Frontal cortex (tissue), 4 donors: ENCODE results near the gene SPIC. TPM values are rescaled to one million over a fixed set of nuclear protein-coding genes. Genes with fewer than 3 reads are reported as not detected.

Experiments
- DNase-seq, 2 donors: peaks; one replicate each; pipeline ENCODE4 v3.0.0; 2012; ENCODE audit warnings: low spot score in 2 of 2
- FAIRE-seq: peaks from 2 replicates; lab custom pipeline; 2012; peaks lifted over from hg19 to GRCh38; lab: Jason Lieb, UNC
- small RNA-seq: library from RNA; depleted of rRNA; stranded (forward); fragments of <200 nt; gene quantifications from one replicate; pipeline ENCODE3, GENCODE V24; 2014
- total RNA-seq: library from RNA; depleted of rRNA; stranded (reverse); fragments of >200 nt; gene quantifications from one replicate; pipeline ENCODE4 v1.2.3, GENCODE V29; 2014
- donor health status: control.
- donor health status: control.
- donor health status: control.

Gene SPIC
- total RNA-seq, 1 donor from 2014 or later = not detected

- FAIRE-seq (no peak), DNase-seq (no peak)
Observed at GRCh38 chr12:101521136-101521535, 46.0 kb downstream of the SPIC start.

- FAIRE-seq = no peak
Observed at GRCh38 chr12:101527682-101528081, 52.5 kb downstream of the SPIC start.

GRCh38 chr12:101536069-101536674, 61.0 kb downstream of the SPIC start:
- DNase-seq = no peak
- FAIRE-seq = no peak

More at GRCh38 chr12:101527682-101528081, 52.5 kb downstream of the SPIC start:
- DNase-seq = no peak

Small RNA genes within 50 kb of the gene (small RNA-seq; reads per million reads assigned to genes)
- gene RF00019 = not detected
- gene RNA5SP367 = not detected
- 1.3 reads per million, percentile 74 among the genes with 10 or more reads in this experiment for gene RNU5E-5P

Other genes with a start within 250 kb of the SPIC start
- 16.3 TPM for gene UTP20, start 195.2 kb upstream of the SPIC start, total RNA-seq
- gene ARL1, start 67.6 kb upstream of the SPIC start, total RNA-seq = 37.1 TPM
- gene MYBPC1, start 119.6 kb downstream of the SPIC start, total RNA-seq = 2.4 TPM
- 24.5 TPM for gene CHPT1, start 222.3 kb downstream of the SPIC start, total RNA-seq